Uterus (tissue), 4 donors: ENCODE data around the gene NEDD4L. TPM values are rescaled to one million over a fixed set of nuclear protein-coding genes. Genes with fewer than 3 reads are reported as not detected.

Source experiments
- DNase-seq, 2 donors: peaks; one replicate each; pipeline ENCODE4 v3.0.0-alpha.2; 2019 to 2020
- H3K27ac ChIP-seq, 2 donors: fragments of 200-600 bp; sonication (generic); 1 replicate in 1 of 2; 2 replicates in 1 of 2; pipeline ENCODE4 v1.5.1; 2016 to 2018
- H3K27me3 ChIP-seq, 2 donors: fragments of 200-600 bp; sonication (generic); one replicate each; pipeline ENCODE4 v1.5.1; 2018 to 2019; ENCODE audit warnings: control low read depth in 1 of 2
- H3K36me3 ChIP-seq, 2 donors: fragments of 200-600 bp; sonication (generic); one replicate each; pipeline ENCODE4 v1.5.1; 2019; ENCODE audit warnings: control low read depth in 1 of 2
- H3K4me1 ChIP-seq, 2 donors: fragments of 200-600 bp; sonication (generic); one replicate each; pipeline ENCODE4 v1.5.1; 2018 to 2019; ENCODE audit warnings: control low read depth in 1 of 2
- H3K4me3 ChIP-seq, 2 donors: fragments of 200-600 bp; sonication (generic); 1 replicate in 1 of 2; 2 replicates in 1 of 2; pipeline ENCODE4 v1.5.1; 2018 to 2019; ENCODE audit warnings: mild to moderate bottlenecking in 1 of 2
- H3K9me3 ChIP-seq, 2 donors: fragments of 200-600 bp; sonication (generic); one replicate each; pipeline ENCODE4 v1.5.1; 2019; ENCODE audit warnings: control low read depth in 1 of 2
- CTCF ChIP-seq, 4 experiments: fragments of 200-600 bp in 2 of 4; fragments of 450-650 bp in 2 of 4; sonication (generic) in 2 of 4; IDR thresholded peaks; one replicate each; pipeline ENCODE4 v1.5.1; 2016 to 2019; ENCODE audit warnings: antibody characterized with exemption in 4 of 4, mild to moderate bottlenecking in 2 of 4, moderate library complexity in 1 of 4
- POLR2A ChIP-seq, 2 donors: fragments of 450-650 bp; IDR thresholded peaks; one replicate each; pipeline ENCODE4 v1.6.1; 2016; ENCODE audit warnings: antibody characterized with exemption in 2 of 2, mild to moderate bottlenecking in 1 of 2, moderate library complexity in 1 of 2
- intact Hi-C: fragments of 100-400 bp; cut with DNase I; formaldehyde crosslinking; loops from one replicate; pipeline ENCODE4 v1.15.1; 2023; ENCODE audit warnings: low total_unique reads
- total RNA-seq, 4 donors: library from RNA; depleted of rRNA in 3 of 4; stranded (reverse); fragments of >200 nt in 3 of 4; gene quantifications; one replicate each; pipeline versions ENCODE4 v1.1.0 to v1.2.4, GENCODE V29; 2014 to 2023
- donor health status: DM: yes; HTN: yes; CAD: no.

The NEDD4L gene
- total RNA-seq, 4 donors from 2014 or later = 6.2 to 45.9 (median 32.3) TPM

GRCh38 chr18:58143386-58143785, 99.4 kb downstream of the NEDD4L start:
- Histone ChIP-seq H3K36me3 (no peaks in the 10 kb centered on the region), H3K9me3 (no peaks in the 10 kb centered on the region), H3K4me3 (no peak overlapping the region), H3K4me1 (no peaks in the 10 kb centered on the region), H3K27me3 (no peaks in the 10 kb centered on the region), H3K27ac (no peak overlapping the region)
- TF ChIP-seq POLR2A (IDR thresholded peaks at IDR 0.05) (no peak), CTCF (IDR thresholded peaks at IDR 0.05) (no peak)
- intact Hi-C loops = no loop called here
- no peak for DNase-seq

GRCh38 chr18:58144106-58144505, 100.1 kb downstream of the NEDD4L start:
- Histone ChIP-seq H3K4me1 (no peaks in the 10 kb centered on the region), H3K27ac (no peak overlapping the region), H3K36me3 (no peaks in the 10 kb centered on the region), H3K4me3 (no peak overlapping the region), H3K9me3 (no peaks in the 10 kb centered on the region), H3K27me3 (no peaks in the 10 kb centered on the region)
- TF ChIP-seq CTCF (IDR thresholded peaks at IDR 0.05) (no peak), POLR2A (IDR thresholded peaks at IDR 0.05) (no peak)
- no peak for DNase-seq
- intact Hi-C loops = no loop called here

- no peak overlapping the region for H3K4me3 ChIP-seq
- no peak for DNase-seq
- H3K27ac ChIP-seq = no peak overlapping the region
- H3K4me1 ChIP-seq = no peaks in the 10 kb centered on the region
- intact Hi-C loops = no loop called here
- H3K27me3 ChIP-seq = no peaks in the 10 kb centered on the region
- no peaks in the 10 kb centered on the region for H3K36me3 ChIP-seq
- no peaks in the 10 kb centered on the region for H3K9me3 ChIP-seq
- TF ChIP-seq POLR2A (IDR thresholded peaks at IDR 0.05) (no peak), CTCF (IDR thresholded peaks at IDR 0.05) (no peak)
These were observed 100.8 kb downstream of the NEDD4L start for GRCh38 chr18:58144671-58145285.

- H3K4me1 ChIP-seq = no peaks in the 10 kb centered on the region
- no peaks in the 10 kb centered on the region for H3K27me3 ChIP-seq
- H3K36me3 ChIP-seq = no peaks in the 10 kb centered on the region
- no peak overlapping the region for H3K4me3 ChIP-seq
- no peak for TF ChIP-seq POLR2A (IDR thresholded peaks at IDR 0.05)
- no peak for TF ChIP-seq CTCF (IDR thresholded peaks at IDR 0.05)
- H3K9me3 ChIP-seq = no peaks in the 10 kb centered on the region
- no peak for DNase-seq
- no peak overlapping the region for H3K27ac ChIP-seq
- intact Hi-C loops = no loop called here
These were observed 102.1 kb downstream of the NEDD4L start for GRCh38 chr18:58146099-58146498.

GRCh38 chr18:58148954-58149471, 105.0 kb downstream of the NEDD4L start:
- no peak for TF ChIP-seq CTCF (IDR thresholded peaks at IDR 0.05)
- no peak for TF ChIP-seq POLR2A (IDR thresholded peaks at IDR 0.05)
- Histone ChIP-seq H3K36me3 (no peaks in the 10 kb centered on the region), H3K9me3 (no peaks in the 10 kb centered on the region), H3K27me3 (no peaks in the 10 kb centered on the region), H3K27ac (no peak overlapping the region), H3K4me1 (no peaks in the 10 kb centered on the region), H3K4me3 (no peak overlapping the region)
- DNase-seq = no peak
- intact Hi-C loops = no loop called here
